Body of pancreas (tissue), 4 donors: Measurements from ENCODE around the gene COMT. TPM values are rescaled to one million over a fixed set of nuclear protein-coding genes. Genes with fewer than 3 reads are reported as not detected.
A peak's percentile ranks its signal among the peaks of the same experiment; 100 is the strongest.

Experiments used
- ATAC-seq: fragments of 150-250 bp; one replicate; pipeline ENCODE4 v1.9.1; 2016
- DNase-seq, 4 donors: peaks; one replicate each; pipeline ENCODE4 v3.0.0-alpha.2; 2019
- H3K27ac ChIP-seq, 4 donors: fragments of 200-600 bp; sonication (generic); 1 replicate in 3 of 4; 2 replicates in 1 of 4; pipeline versions ENCODE4 v1.5.1 to v1.6.1; 2016 to 2019; ENCODE audit warnings: mild to moderate bottlenecking in 1 of 4, mixed read lengths in 1 of 4, moderate library complexity in 1 of 4
- H3K27me3 ChIP-seq, 2 donors: fragments of 200-600 bp; sonication (generic); one replicate each; pipeline ENCODE4 v1.6.0; 2016; ENCODE audit warnings: mild to moderate bottlenecking in 1 of 2
- H3K36me3 ChIP-seq, 2 donors: fragments of 200-600 bp; sonication (generic); replicated peaks in 1 of 2; 2 replicates each; pipeline ENCODE4 v1.5.1; 2016; ENCODE audit warnings: low read depth in 2 of 2; ENCODE audit not compliant: insufficient read depth in 1 of 2
- H3K4me1 ChIP-seq: fragments of 200-600 bp; sonication (generic); one replicate; pipeline ENCODE4 v1.6.0; 2016
- H3K4me3 ChIP-seq, 2 donors: fragments of 200-600 bp; sonication (generic); 1 replicate in 1 of 2; 2 replicates in 1 of 2; pipeline ENCODE4 v1.5.1; 2016 to 2019
- H3K9me3 ChIP-seq, 3 donors: fragments of 200-600 bp; sonication (generic); 1 replicate in 2 of 3; 2 replicates in 1 of 3; pipeline ENCODE4 v1.5.1; 2016
- CTCF ChIP-seq, 7 experiments: fragments of 450-650 bp in 4 of 7; fragments of 200-600 bp in 3 of 7; sonication (generic) in 3 of 7; IDR thresholded peaks; one replicate each; pipeline ENCODE4 v1.5.1; 2016 to 2019; ENCODE audit warnings: antibody characterized with exemption in 7 of 7
- POLR2A ChIP-seq, 3 donors: fragments of 450-650 bp; IDR thresholded peaks; one replicate each; pipeline ENCODE4 v1.6.1; 2016; ENCODE audit warnings: antibody characterized with exemption in 3 of 3, mild to moderate bottlenecking in 2 of 3
- WGBS, 2 donors: methylation state at CpG; one replicate each; pipeline ENCODE4 v1.1.5; 2017; 5-methylcytosine and 5-hydroxymethylcytosine counted together
- intact Hi-C: fragments of 100-400 bp; cut with DNase I; formaldehyde crosslinking; loops from one replicate; pipeline ENCODE4 v1.15.1; 2023
- total RNA-seq, 2 donors: library from RNA; depleted of rRNA; stranded (reverse); fragments of >200 nt; gene quantifications; one replicate each; pipeline ENCODE4 v1.1.0, GENCODE V29; 2016

The COMT gene
- total RNA-seq, 2 donors from 2014 or later: 85.6 to 98.2 TPM

GRCh38 chr22:19960491-19961200 lies 19.1 kb downstream of the COMT start:
- Histone ChIP-seq H3K4me1 (peaks cover 58% of the 10 kb centered on the region), H3K36me3 (no peaks in the 10 kb centered on the region), H3K27me3 (no peaks in the 10 kb centered on the region), H3K9me3 (no peaks in the 10 kb centered on the region), H3K27ac (peak overlapping the region in 2 of 4 donors; percentile 68 to 88), H3K4me3 (no peak overlapping the region)
- TF ChIP-seq CTCF (IDR thresholded peaks at IDR 0.05) (no peak), POLR2A (IDR thresholded peaks at IDR 0.05) (no peak)
- DNase-seq (no peak), ATAC-seq (no peak)
- intact Hi-C loops: no loop called here
- WGBS, 2 donors: 81 to 89% methylated on average over 7 to 11 of the region's 12 CpGs

- 80 to 84% methylated on average over 2 to 9 of the region's 9 CpGs for WGBS, 2 donors
- H3K36me3 ChIP-seq: no peaks in the 10 kb centered on the region
Measured at GRCh38 chr22:19961201-19961580, 19.6 kb downstream of the COMT start.

GRCh38 chr22:19961868-19962245 lies 20.3 kb downstream of the COMT start:
- no peak for DNase-seq
- Histone ChIP-seq H3K4me3 (no peak overlapping the region), H3K36me3 (no peaks in the 10 kb centered on the region), H3K9me3 (no peaks in the 10 kb centered on the region), H3K27me3 (no peaks in the 10 kb centered on the region), H3K4me1 (peaks cover 58% of the 10 kb centered on the region), H3K27ac (peak overlapping the region; percentile 86 to 92 (median 89))
- no peak for TF ChIP-seq CTCF (IDR thresholded peaks at IDR 0.05)
- WGBS, 2 donors: 40 to 87% methylated on average over 1 to 7 of the region's 8 CpGs
- no peak for ATAC-seq
- intact Hi-C loops: no loop called here

More at GRCh38 chr22:19961201-19961580, 19.6 kb downstream of the COMT start:
- Histone ChIP-seq H3K9me3 (no peaks in the 10 kb centered on the region), H3K4me3 (no peak overlapping the region), H3K4me1 (peaks cover 58% of the 10 kb centered on the region), H3K27me3 (no peaks in the 10 kb centered on the region), H3K27ac (peak overlapping the region in 2 of 4 donors; percentile 88 to 92)
- DNase-seq (no peak), ATAC-seq (no peak)
- intact Hi-C loops: no loop called here
- no peak for TF ChIP-seq POLR2A (IDR thresholded peaks at IDR 0.05)
- no peak for TF ChIP-seq CTCF (IDR thresholded peaks at IDR 0.05)

- Histone ChIP-seq H3K4me3 (no peak overlapping the region), H3K27ac (peak overlapping the region; percentile 86 to 92 (median 89)), H3K36me3 (no peaks in the 10 kb centered on the region), H3K27me3 (no peaks in the 10 kb centered on the region), H3K9me3 (no peaks in the 10 kb centered on the region), H3K4me1 (peaks cover 58% of the 10 kb centered on the region)
- peak; percentile 34 to 65 (median 55) for TF ChIP-seq CTCF (IDR thresholded peaks at IDR 0.05)
- TF ChIP-seq POLR2A (IDR thresholded peaks at IDR 0.05): no peak
- 14 to 33% methylated on average over 9 to 22 of the region's 22 CpGs for WGBS, 2 donors
- DNase-seq (peak; percentile 81 to 93 (median 91)), ATAC-seq (peak; percentile 70)
- intact Hi-C loops: no loop called here
Measured at GRCh38 chr22:19962246-19962908, 20.8 kb downstream of the COMT start.
